ENCODE results near the gene POLD1.
"Not testable (repeated sequence)": the region's sequence is repeated elsewhere in the genome, so short reads cannot be mapped to it uniquely, and the experiment has no call there.

Gene POLD1

DNA sequence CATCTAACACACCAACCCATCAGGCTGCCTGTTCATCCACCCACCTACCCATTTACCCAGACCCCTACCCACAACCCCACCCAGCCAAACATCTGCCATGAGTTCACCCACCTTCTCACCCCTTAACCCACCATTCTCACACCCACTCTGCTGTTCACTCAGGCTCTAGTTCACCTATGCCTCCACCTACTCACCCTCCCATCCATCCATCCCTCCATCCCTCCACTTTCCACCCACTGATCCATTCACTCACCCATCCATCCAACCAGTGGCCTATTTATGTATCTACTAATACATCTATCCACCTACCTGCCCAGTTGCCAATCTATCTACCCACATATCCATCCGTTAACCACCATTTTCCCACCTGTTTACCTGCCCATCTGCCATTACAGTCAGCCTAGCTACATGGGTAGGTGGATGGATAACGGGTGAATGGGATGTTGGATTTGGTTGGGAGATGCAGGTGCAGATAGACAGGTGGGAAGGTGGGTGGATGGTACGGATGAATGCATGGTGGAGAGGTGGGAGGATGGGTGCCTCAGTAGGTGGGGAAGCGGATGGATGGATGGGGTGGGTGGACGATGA, 53.8 kb downstream of the POLD1 start:
- in situ Hi-C loops (cut with HindIII; ENCODE audit: low pct_ligation_motif_present, low sequenced_read_pairs) = no loop called here
- H3K27me3 ChIP-seq (replicated peaks) = peaks cover 8% of the 10 kb centered on the region

DNA sequence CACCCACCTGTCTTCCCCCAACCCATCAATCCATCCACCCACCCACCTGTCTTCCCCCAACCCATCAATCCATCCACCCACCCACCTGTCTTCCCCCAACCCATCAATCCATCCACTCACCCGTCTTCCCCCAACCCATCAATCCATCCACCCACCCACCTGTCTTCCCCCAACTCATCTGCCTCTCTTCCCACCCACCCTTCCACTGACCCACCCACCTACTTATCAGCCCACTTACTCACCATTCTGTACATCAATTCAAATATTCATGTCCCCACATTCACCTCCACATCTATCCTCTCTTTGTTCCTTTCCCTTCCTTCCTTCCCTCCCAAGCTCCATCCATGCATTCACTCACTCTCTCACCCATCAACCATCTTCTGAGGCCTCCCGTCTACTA, 55.0 kb downstream of the POLD1 start:
- H3K4me3 ChIP-seq (ENCODE audit: low read depth, low read length); in situ Hi-C loops (cut with HindIII; ENCODE audit: low pct_ligation_motif_present, low sequenced_read_pairs); DNase-seq; H3K27me3 ChIP-seq (replicated peaks); H3K27ac ChIP-seq; H3K36me3 ChIP-seq (replicated peaks): not testable (repeated sequence)

More for the DNA sequence above, 53.8 kb downstream of the POLD1 start:
- Histone ChIP-seq H3K36me3 (replicated peaks) (no peaks in the 10 kb centered on the region), H3K4me3 (ENCODE audit: low read depth, low read length) (no peak overlapping the region), H3K27ac (no peak overlapping the region)
- no peak for DNase-seq
- TF ChIP-seq, protein P1, sequence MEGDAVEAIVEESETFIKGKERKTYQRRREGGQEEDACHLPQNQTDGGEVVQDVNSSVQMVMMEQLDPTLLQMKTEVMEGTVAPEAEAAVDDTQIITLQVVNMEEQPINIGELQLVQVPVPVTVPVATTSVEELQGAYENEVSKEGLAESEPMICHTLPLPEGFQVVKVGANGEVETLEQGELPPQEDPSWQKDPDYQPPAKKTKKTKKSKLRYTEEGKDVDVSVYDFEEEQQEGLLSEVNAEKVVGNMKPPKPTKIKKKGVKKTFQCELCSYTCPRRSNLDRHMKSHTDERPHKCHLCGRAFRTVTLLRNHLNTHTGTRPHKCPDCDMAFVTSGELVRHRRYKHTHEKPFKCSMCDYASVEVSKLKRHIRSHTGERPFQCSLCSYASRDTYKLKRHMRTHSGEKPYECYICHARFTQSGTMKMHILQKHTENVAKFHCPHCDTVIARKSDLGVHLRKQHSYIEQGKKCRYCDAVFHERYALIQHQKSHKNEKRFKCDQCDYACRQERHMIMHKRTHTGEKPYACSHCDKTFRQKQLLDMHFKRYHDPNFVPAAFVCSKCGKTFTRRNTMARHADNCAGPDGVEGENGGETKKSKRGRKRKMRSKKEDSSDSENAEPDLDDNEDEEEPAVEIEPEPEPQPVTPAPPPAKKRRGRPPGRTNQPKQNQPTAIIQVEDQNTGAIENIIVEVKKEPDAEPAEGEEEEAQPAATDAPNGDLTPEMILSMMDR (IDR thresholded peaks at IDR 0.05; ENCODE audit: low read depth, low read length, missing control alignments) = no peak

DNA sequence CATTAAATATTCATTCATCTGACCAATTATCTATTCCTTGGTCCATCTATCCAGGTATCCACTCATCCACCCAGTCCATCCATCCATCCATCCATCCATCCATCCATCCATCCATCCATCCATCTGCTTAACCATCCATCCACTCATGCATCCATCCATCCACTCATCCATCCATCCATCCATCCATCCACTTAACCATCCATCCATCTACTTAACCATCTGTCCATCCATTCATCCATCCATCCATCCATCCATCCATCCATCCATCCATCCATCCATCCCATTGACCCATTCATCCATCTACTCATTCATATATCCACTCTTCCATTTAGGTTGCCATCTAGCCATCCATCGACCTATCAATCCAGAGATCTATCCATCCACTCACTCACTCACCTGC, 59.9 kb downstream of the POLD1 start:
- Histone ChIP-seq H3K36me3 (replicated peaks) (no peaks in the 10 kb centered on the region), H3K27ac (no peak overlapping the region), H3K27me3 (replicated peaks) (no peaks in the 10 kb centered on the region), H3K4me3 (ENCODE audit: low read depth, low read length) (no peak overlapping the region)
- in situ Hi-C loops (cut with HindIII; ENCODE audit: low pct_ligation_motif_present, low sequenced_read_pairs) = no loop called here
- DNase-seq = no peak
- TF ChIP-seq, protein P1 (IDR thresholded peaks at IDR 0.05; ENCODE audit: low read depth, low read length, missing control alignments) = no peak

DNA sequence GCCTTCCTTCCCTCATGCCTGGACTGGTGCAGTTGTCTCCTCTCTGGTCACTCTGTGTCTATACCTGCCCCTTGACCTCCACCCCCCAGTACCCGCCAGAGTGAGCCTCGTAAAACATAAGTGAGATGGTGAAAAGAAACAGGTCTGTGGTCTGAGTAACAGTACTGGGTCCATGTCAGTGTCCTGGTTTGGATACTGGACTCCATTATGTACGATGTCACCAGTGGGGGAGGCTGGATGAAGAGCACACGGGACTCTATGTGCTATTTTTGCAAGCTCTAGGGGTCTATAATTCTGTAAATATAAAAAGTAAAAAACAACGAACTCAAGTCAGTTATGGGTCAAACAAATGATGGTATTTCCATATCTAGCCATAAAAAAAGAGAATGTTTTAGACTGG, 62.9 kb downstream of the POLD1 start:
- Histone ChIP-seq H3K36me3 (replicated peaks) (no peaks in the 10 kb centered on the region), H3K27ac (no peak overlapping the region), H3K4me3 (ENCODE audit: low read depth, low read length) (no peak overlapping the region), H3K27me3 (replicated peaks) (no peaks in the 10 kb centered on the region)
- TF ChIP-seq, protein P1 (IDR thresholded peaks at IDR 0.05; ENCODE audit: low read depth, low read length, missing control alignments) = no peak
- DNase-seq = no peak
- in situ Hi-C loops (cut with HindIII; ENCODE audit: low pct_ligation_motif_present, low sequenced_read_pairs) = no loop called here

DNA sequence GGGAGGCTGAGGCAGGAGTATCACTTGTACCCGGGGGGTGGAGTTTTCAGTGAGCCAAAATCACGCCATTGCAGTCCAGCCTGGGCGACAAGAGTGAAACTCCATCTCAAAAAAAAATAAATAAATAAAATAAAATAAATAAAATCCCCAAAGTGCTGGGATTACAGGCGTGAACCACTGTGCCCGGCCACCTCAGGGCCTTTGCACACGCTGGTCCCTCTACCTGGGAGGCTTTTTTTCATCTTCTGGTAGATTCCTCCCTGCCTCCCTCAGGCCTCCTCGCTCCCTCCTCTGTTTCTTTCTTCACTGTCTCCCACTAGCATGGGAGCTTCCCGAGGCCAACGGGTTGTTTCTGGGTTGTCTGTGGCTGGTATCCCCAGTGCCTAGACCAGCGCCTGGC, 63.6 kb downstream of the POLD1 start:
- no peak overlapping the region for H3K4me3 ChIP-seq (ENCODE audit: low read depth, low read length)
- DNase-seq = no peak
- H3K27ac ChIP-seq = no peak overlapping the region
- H3K27me3 ChIP-seq (replicated peaks) = no peaks in the 10 kb centered on the region
- in situ Hi-C loops (cut with HindIII; ENCODE audit: low pct_ligation_motif_present, low sequenced_read_pairs) = no loop called here
- TF ChIP-seq, protein P1 (IDR thresholded peaks at IDR 0.05; ENCODE audit: low read depth, low read length, missing control alignments) = no peak
- no peaks in the 10 kb centered on the region for H3K36me3 ChIP-seq (replicated peaks)

DNA sequence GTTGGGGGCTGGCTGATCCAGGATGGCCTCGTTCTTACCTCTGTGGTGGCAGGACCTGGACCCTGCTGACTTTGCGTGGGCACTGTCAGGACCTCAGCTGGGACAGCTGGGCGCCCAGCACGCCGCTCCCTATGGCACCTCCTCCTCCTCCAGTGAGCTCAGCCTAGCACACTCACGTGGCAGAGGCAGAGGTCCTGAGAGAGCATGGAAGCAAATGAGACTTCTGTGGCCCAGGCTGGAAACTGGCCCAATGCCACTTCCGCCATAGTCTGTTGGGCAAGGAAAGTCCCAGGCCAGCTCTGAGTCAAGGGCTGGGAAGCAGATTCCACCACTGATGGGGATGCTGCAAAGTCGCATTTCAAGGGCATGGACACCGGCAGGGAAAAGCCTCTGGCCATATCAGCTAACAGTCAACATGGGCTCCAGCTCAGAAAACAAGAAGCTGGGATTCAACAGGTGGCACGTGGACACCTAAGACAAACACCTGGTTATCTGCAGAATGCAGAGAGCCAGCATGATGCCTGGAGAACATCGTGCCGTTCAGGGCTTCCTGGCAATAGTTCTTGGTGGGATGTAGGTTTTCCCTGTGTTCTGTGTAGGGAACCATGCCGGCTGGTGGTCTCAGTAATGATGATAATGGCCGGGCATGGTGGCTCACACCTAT, 65.2 kb downstream of the POLD1 start:
- Histone ChIP-seq H3K27ac (no peak overlapping the region), H3K4me3 (ENCODE audit: low read depth, low read length) (no peak overlapping the region), H3K27me3 (replicated peaks) (no peaks in the 10 kb centered on the region), H3K36me3 (replicated peaks) (no peaks in the 10 kb centered on the region)
- TF ChIP-seq, protein P1 (IDR thresholded peaks at IDR 0.05; ENCODE audit: low read depth, low read length, missing control alignments) = no peak
- in situ Hi-C loops (cut with HindIII; ENCODE audit: low pct_ligation_motif_present, low sequenced_read_pairs) = no loop called here
- DNase-seq = no peak

Data from brain microvascular endothelial cell (primary cell).